GM23248 (cell line): ENCODE measurements around the gene HOXC5. TPM values are rescaled to one million over a fixed set of nuclear protein-coding genes. Genes with fewer than 3 reads are reported as not detected.

Source experiments
- DNase-seq: peaks from one replicate; pipeline ENCODE4 v3.0.0-alpha.2; 2015
- H2AFZ ChIP-seq: fragments of 200-600 bp; sonication (generic); 2 replicates; pipeline ENCODE4 v1.6.1; 2016; ENCODE audit warnings: antibody characterized with exemption
- H3F3A ChIP-seq: fragments of 200-600 bp; sonication (generic); 2 replicates; pipeline ENCODE4 v1.6.1; 2016; ENCODE audit warnings: mild to moderate bottlenecking, antibody characterized with exemption, mixed run types; ENCODE audit not compliant: insufficient read depth
- H3K27ac ChIP-seq: fragments of 200-600 bp; sonication (generic); 2 replicates; pipeline ENCODE4 v1.5.1; 2016; ENCODE audit warnings: mild to moderate bottlenecking
- H3K27me3 ChIP-seq: fragments of 200-600 bp; sonication (generic); replicated peaks from 2 replicates; pipeline ENCODE4 v1.6.1; 2016; ENCODE audit warnings: mild to moderate bottlenecking; ENCODE audit not compliant: insufficient read depth
- H3K36me3 ChIP-seq: fragments of 200-600 bp; sonication (generic); 2 replicates; pipeline ENCODE4 v1.6.1; 2016; ENCODE audit warnings: low read depth, mild to moderate bottlenecking
- H3K4me1 ChIP-seq: fragments of 200-600 bp; sonication (generic); 2 replicates; pipeline ENCODE4 v1.6.1; 2016; ENCODE audit warnings: mild to moderate bottlenecking; ENCODE audit not compliant: insufficient read depth
- H3K4me2 ChIP-seq: fragments of 200-600 bp; sonication (generic); one replicate; pipeline ENCODE4 v1.6.1; 2016; ENCODE audit warnings: mild to moderate bottlenecking; ENCODE audit not compliant: unreplicated experiment
- H3K4me3 ChIP-seq: fragments of 200-600 bp; sonication (generic); 2 replicates; pipeline ENCODE4 v1.5.1; 2016; ENCODE audit warnings: mild to moderate bottlenecking
- H3K79me2 ChIP-seq: fragments of 200-600 bp; sonication (generic); 2 replicates; pipeline ENCODE4 v1.6.1; 2016; ENCODE audit warnings: mild to moderate bottlenecking; ENCODE audit not compliant: insufficient read depth
- H3K9ac ChIP-seq: fragments of 200-600 bp; sonication (generic); 2 replicates; pipeline ENCODE4 v1.6.1; 2016; ENCODE audit warnings: mild to moderate bottlenecking
- H3K9me2 ChIP-seq: fragments of 200-600 bp; sonication (generic); 2 replicates; pipeline ENCODE4 v1.6.1; 2016; ENCODE audit warnings: mixed run types, mild to moderate bottlenecking, moderate library complexity; ENCODE audit not compliant: insufficient read depth
- H3K9me3 ChIP-seq: fragments of 200-600 bp; sonication (generic); one replicate; pipeline ENCODE4 v1.6.1; 2017; ENCODE audit warnings: low read depth
- H4K20me1 ChIP-seq: fragments of 200-600 bp; sonication (generic); 2 replicates; pipeline ENCODE4 v1.6.0; 2016; ENCODE audit not compliant: insufficient read depth
- EZH2 ChIP-seq: fragments of 200-600 bp; sonication (generic); IDR thresholded peaks from 2 replicates; pipeline ENCODE4 v1.6.1; 2018; ENCODE audit warnings: antibody characterized with exemption, mild to moderate bottlenecking; ENCODE audit not compliant: insufficient read depth, poor library complexity, severe bottlenecking
- EZH2phosphoT487 ChIP-seq: fragments of 200-600 bp; sonication (generic); IDR thresholded peaks from 2 replicates; pipeline ENCODE4 v1.6.1; 2018; ENCODE audit warnings: antibody characterized with exemption, moderate library complexity, mild to moderate bottlenecking, low read depth; ENCODE audit not compliant: insufficient read depth
- WGBS, 2 experiments: methylation state at CpG; one replicate each; pipeline ENCODE4 v1.1.6; 2015 to 2017; ENCODE audit warnings: low lambda C conversion rate in 2 of 2, low coverage in 1 of 2; ENCODE audit errors: missing lambda C conversion rate in 2 of 2; 5-methylcytosine and 5-hydroxymethylcytosine counted together
- in situ Hi-C: fragments of 300-500 bp; cut with MboI; formaldehyde crosslinking; loops from 2 replicates; pipeline ENCODE4 v1.15.0; 2020
- polyA plus RNA-seq: library from polyadenylated mRNA; unstranded; fragments of >200 nt; fragmentation: Nextera tagmentation; extraction: Ambion mirVana; gene quantifications from 2 replicates; pipeline ENCODE4 v1.2.1, GENCODE V29; 2016
- total RNA-seq: library from RNA; depleted of rRNA; stranded (reverse); fragments of >200 nt; shearing (Covaris generic); gene quantifications from 2 replicates; pipeline ENCODE4 v1.2.3, GENCODE V29; 2014

HOXC5 gene
- total and polyA plus RNA-seq, 2 experiments from 2014 or later, result 0.65 to 1.8 TPM

- H3K4me2 ChIP-seq, result no peak overlapping the region
- no peaks in the 10 kb centered on the region for H4K20me1 ChIP-seq
- H3F3A ChIP-seq, result no peaks in the 10 kb centered on the region
- no peak overlapping the region for H3K9ac ChIP-seq
- TF ChIP-seq EZH2phosphoT487 (no peak), EZH2 (no peak)
- peaks cover 28% of the 10 kb centered on the region for H3K79me2 ChIP-seq
- in situ Hi-C loops, result no loop called here
- H3K27ac ChIP-seq, result no peak overlapping the region
- H3K27me3 ChIP-seq, result no peaks in the 10 kb centered on the region
- no peak for DNase-seq
- no peaks in the 10 kb centered on the region for H3K36me3 ChIP-seq
- no peak overlapping the region for H2AFZ ChIP-seq
- 64 to 71% methylated on average over 6 of the region's 6 CpGs for WGBS, 2 experiments
- H3K4me3 ChIP-seq, result no peak overlapping the region
- H3K9me2 ChIP-seq, result no peaks in the 10 kb centered on the region
- no peaks in the 10 kb centered on the region for H3K9me3 ChIP-seq
- peaks cover 9% of the 10 kb centered on the region; the same call in 1 of the 2 replicates for H3K4me1 ChIP-seq
Measured at GRCh38 chr12:54042970-54043853, 10.4 kb downstream of the HOXC5 start.

- in situ Hi-C loops, result no loop called here
- H3K27me3 ChIP-seq, result no peaks in the 10 kb centered on the region
- DNase-seq, result no peak
- no peak overlapping the region for H3K4me3 ChIP-seq
- no peak overlapping the region for H2AFZ ChIP-seq
- WGBS, 2 experiments, result 88 to 92% methylated on average over 5 of the region's 5 CpGs
- peaks cover 4% of the 10 kb centered on the region; the same call in 1 of the 2 replicates for H3K4me1 ChIP-seq
- no peaks in the 10 kb centered on the region for H3K36me3 ChIP-seq
- H3K27ac ChIP-seq, result no peak overlapping the region
- no peak for TF ChIP-seq EZH2phosphoT487
- TF ChIP-seq EZH2, result no peak
- H3K9me3 ChIP-seq, result no peaks in the 10 kb centered on the region
- no peaks in the 10 kb centered on the region for H4K20me1 ChIP-seq
- no peak overlapping the region for H3K9ac ChIP-seq
- no peak overlapping the region for H3K4me2 ChIP-seq
- no peaks in the 10 kb centered on the region for H3K9me2 ChIP-seq
- no peaks in the 10 kb centered on the region for H3F3A ChIP-seq
- H3K79me2 ChIP-seq, result peaks cover 28% of the 10 kb centered on the region
Measured at GRCh38 chr12:54044425-54045103, 11.7 kb downstream of the HOXC5 start.

- H3K9me2 ChIP-seq, result no peaks in the 10 kb centered on the region
- H3K9me3 ChIP-seq, result no peaks in the 10 kb centered on the region
- peaks cover 34% of the 10 kb centered on the region for H3K79me2 ChIP-seq
- DNase-seq, result no peak
- in situ Hi-C loops, result no loop called here
- no peak overlapping the region for H3K4me2 ChIP-seq
- no peaks in the 10 kb centered on the region for H3K36me3 ChIP-seq
- no peaks in the 10 kb centered on the region for H3K27me3 ChIP-seq
- no peaks in the 10 kb centered on the region for H3F3A ChIP-seq
- H3K4me1 ChIP-seq, result no peaks in the 10 kb centered on the region
- TF ChIP-seq EZH2phosphoT487 (no peak), EZH2 (no peak)
- no peaks in the 10 kb centered on the region for H4K20me1 ChIP-seq
- H3K4me3 ChIP-seq, result no peak overlapping the region
- no peak overlapping the region for H3K9ac ChIP-seq
- H3K27ac ChIP-seq, result no peak overlapping the region
- H2AFZ ChIP-seq, result no peak overlapping the region
Measured at GRCh38 chr12:54045401-54045800, 12.6 kb downstream of the HOXC5 start.

- H3K9ac ChIP-seq, result no peak overlapping the region
- TF ChIP-seq EZH2phosphoT487 (no peak), EZH2 (no peak)
- no peaks in the 10 kb centered on the region for H3K9me3 ChIP-seq
- no peaks in the 10 kb centered on the region for H4K20me1 ChIP-seq
- no peak overlapping the region for H3K4me2 ChIP-seq
- H3K4me1 ChIP-seq, result no peaks in the 10 kb centered on the region
- no peak overlapping the region for H2AFZ ChIP-seq
- WGBS, 2 experiments, result 74 to 75% methylated on average over 16 of the region's 16 CpGs
- no peaks in the 10 kb centered on the region for H3F3A ChIP-seq
- in situ Hi-C loops, result no loop called here
- H3K9me2 ChIP-seq, result no peaks in the 10 kb centered on the region
- no peak for DNase-seq
- H3K36me3 ChIP-seq, result no peaks in the 10 kb centered on the region
- H3K79me2 ChIP-seq, result peaks cover 34% of the 10 kb centered on the region
- H3K27me3 ChIP-seq, result no peaks in the 10 kb centered on the region
- no peak overlapping the region for H3K4me3 ChIP-seq
- no peak overlapping the region for H3K27ac ChIP-seq
Measured at GRCh38 chr12:54045868-54046521, 13.1 kb downstream of the HOXC5 start.
